ENCODE results near the gene INPP4B. TPM values are rescaled to one million over a fixed set of nuclear protein-coding genes. Genes with fewer than 3 reads are reported as not detected.

INPP4B gene
- total RNA-seq, 1 experiment from 2014 or later: 53.7 TPM

DNA sequence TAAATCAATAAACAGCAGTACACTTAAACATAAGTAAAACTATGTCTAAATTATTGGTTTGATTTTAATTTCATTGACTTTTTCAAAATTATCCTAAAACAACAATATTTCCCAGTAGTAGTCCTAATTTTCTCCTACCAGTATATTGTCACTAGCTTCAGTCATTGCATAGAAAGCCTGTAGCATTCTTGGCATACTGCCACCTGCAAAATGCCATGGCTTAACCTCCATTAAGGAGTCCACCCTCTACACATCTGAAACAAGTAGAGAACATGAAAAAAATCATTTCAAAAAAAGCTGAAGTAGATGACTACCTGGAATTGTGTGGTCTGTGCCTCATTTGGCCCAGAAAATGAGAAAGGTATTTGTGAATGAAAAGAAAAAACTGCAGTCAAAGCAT lies 348.5 kb downstream of the INPP4B start:
- Histone ChIP-seq H3K9me3 (ENCODE audit: insufficient read depth, low read depth) (no peaks in the 10 kb centered on the region), H3K4me2 (no peak overlapping the region), H3K9me2 (ENCODE audit: insufficient read depth) (no peaks in the 10 kb centered on the region), H3K27me3 (ENCODE audit: insufficient read depth, low read depth) (no peaks in the 10 kb centered on the region), H3K79me2 (ENCODE audit: low read depth) (no peaks in the 10 kb centered on the region), H2AFZ (no peak overlapping the region), H4K20me1 (ENCODE audit: insufficient read depth) (no peaks in the 10 kb centered on the region), H3K4me1 (replicated peaks; ENCODE audit: insufficient read depth) (no peaks in the 10 kb centered on the region), H3F3A (ENCODE audit: insufficient read depth, low read depth) (no peaks in the 10 kb centered on the region), H3K36me3 (ENCODE audit: low read depth) (no peaks in the 10 kb centered on the region), H3K4me3 (no peak overlapping the region), H3K27ac (no peak overlapping the region)
- no TSS peak for BruUV-seq (replicated peaks)
- ChIA-PET CTCF (no interaction called here), POLR2A (ENCODE audit: unreplicated experiment) (interaction anchor here (0.8 kb wide), 1 partner anchor 236 kb away, joined by 12 read pairs; no protein-coding TSS in a partner anchor)
- peak in 1 of 2 experiments; percentile 15 for DNase-seq
- TF ChIP-seq, protein P1, sequence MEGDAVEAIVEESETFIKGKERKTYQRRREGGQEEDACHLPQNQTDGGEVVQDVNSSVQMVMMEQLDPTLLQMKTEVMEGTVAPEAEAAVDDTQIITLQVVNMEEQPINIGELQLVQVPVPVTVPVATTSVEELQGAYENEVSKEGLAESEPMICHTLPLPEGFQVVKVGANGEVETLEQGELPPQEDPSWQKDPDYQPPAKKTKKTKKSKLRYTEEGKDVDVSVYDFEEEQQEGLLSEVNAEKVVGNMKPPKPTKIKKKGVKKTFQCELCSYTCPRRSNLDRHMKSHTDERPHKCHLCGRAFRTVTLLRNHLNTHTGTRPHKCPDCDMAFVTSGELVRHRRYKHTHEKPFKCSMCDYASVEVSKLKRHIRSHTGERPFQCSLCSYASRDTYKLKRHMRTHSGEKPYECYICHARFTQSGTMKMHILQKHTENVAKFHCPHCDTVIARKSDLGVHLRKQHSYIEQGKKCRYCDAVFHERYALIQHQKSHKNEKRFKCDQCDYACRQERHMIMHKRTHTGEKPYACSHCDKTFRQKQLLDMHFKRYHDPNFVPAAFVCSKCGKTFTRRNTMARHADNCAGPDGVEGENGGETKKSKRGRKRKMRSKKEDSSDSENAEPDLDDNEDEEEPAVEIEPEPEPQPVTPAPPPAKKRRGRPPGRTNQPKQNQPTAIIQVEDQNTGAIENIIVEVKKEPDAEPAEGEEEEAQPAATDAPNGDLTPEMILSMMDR (conservative IDR thresholded peaks at IDR 0.05): no peak
- no peak for TF ChIP-seq EZH2 (IDR thresholded peaks at IDR 0.05; ENCODE audit: low read depth)
- intact Hi-C loops (cut with micrococcal nuclease; ENCODE audit: unreplicated experiment): loop anchor here (5.0 kb wide), 1 partner anchor 40 kb away; no protein-coding TSS in a partner anchor

DNA sequence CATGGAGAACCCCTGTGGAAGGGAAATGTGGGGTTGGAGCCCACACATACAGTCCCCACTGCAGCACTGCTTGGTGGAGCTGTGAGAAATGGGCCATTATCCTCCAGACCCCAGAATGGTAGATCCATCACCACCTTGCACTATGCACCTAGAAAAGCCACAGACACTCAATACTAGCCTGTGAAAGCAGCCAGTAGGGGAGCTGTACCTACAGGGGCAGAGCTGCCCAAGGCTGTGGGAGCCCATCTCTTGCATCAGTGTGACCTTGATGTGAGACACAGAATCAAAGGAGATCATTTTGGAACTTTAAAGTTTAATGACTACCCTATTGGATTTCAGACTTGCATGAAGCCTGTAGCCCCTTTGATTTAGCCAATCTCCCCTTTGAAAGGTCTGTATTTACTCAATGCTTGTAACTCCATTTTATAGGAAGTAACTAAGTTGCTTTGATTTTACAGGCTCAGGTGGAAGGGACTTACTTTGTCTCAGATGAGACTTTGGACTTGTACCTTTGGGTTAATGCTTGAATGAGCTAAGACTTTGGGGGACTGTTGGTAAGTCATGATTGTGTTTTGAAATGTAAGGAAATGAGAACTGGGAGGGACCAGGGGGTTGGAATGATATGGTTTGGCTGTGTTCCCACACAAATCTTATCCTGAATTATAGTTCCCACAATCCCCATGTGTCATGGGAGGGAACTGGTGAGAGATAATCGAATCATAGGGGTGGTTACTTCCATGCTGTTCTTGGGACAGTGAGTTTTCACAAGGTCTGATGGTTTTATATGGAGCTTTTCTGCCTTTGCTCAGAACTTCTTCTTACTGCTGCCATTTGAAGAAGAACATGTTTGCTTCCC lies 352.6 kb downstream of the INPP4B start:
- POLR2A ChIA-PET (ENCODE audit: unreplicated experiment): no interaction called here
- TF ChIP-seq EZH2 (IDR thresholded peaks at IDR 0.05; ENCODE audit: low read depth): no peak
- TF ChIP-seq, protein P1 (conservative IDR thresholded peaks at IDR 0.05): no peak
- H2AFZ ChIP-seq: no peak overlapping the region

DNA sequence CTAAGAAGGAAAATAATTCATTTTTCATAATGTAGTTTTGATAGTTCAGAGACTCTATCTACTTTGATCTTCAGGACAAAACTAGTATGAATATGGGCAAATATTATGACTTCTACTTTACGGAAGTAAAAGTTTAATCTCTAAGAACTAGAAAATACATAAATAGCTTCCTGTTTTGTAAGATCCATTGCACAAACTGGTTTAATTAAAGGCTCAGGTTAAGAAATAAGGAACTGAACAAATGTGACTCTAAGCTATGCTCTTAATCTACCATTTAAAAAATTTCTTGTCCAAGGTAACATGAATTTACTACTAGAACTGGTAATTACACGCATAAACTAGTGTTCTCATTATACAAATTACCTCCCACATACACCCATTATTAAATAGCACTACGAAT lies 360.6 kb downstream of the INPP4B start:
- Histone ChIP-seq H3K9me2 (ENCODE audit: insufficient read depth) (no peaks in the 10 kb centered on the region), H3K79me2 (ENCODE audit: low read depth) (no peaks in the 10 kb centered on the region), H3K27me3 (ENCODE audit: insufficient read depth, low read depth) (no peaks in the 10 kb centered on the region), H3K36me3 (ENCODE audit: low read depth) (no peaks in the 10 kb centered on the region), H3K4me2 (no peak overlapping the region), H3K27ac (no peak overlapping the region), H3K9me3 (ENCODE audit: insufficient read depth, low read depth) (no peaks in the 10 kb centered on the region), H3K4me1 (replicated peaks; ENCODE audit: insufficient read depth) (peaks cover 3% of the 10 kb centered on the region), H3K4me3 (no peak overlapping the region), H4K20me1 (ENCODE audit: insufficient read depth) (no peaks in the 10 kb centered on the region), H3F3A (ENCODE audit: insufficient read depth, low read depth) (no peaks in the 10 kb centered on the region), H2AFZ (no peak overlapping the region)
- ChIA-PET CTCF (no interaction called here), POLR2A (ENCODE audit: unreplicated experiment) (no interaction called here)
- no TSS peak for BruUV-seq (replicated peaks)
- no peak for DNase-seq
- TF ChIP-seq EZH2 (IDR thresholded peaks at IDR 0.05; ENCODE audit: low read depth): no peak
- TF ChIP-seq, protein P1 (conservative IDR thresholded peaks at IDR 0.05): no peak
- intact Hi-C loops (cut with micrococcal nuclease; ENCODE audit: unreplicated experiment): no loop called here

More for the DNA sequence above, 352.6 kb downstream of the INPP4B start:
- Histone ChIP-seq H4K20me1 (ENCODE audit: insufficient read depth) (no peaks in the 10 kb centered on the region), H3K27me3 (ENCODE audit: insufficient read depth, low read depth) (no peaks in the 10 kb centered on the region), H3K27ac (no peak overlapping the region), H3K9me3 (ENCODE audit: insufficient read depth, low read depth) (no peaks in the 10 kb centered on the region), H3K4me3 (no peak overlapping the region), H3K9me2 (ENCODE audit: insufficient read depth) (no peaks in the 10 kb centered on the region), H3K4me2 (no peak overlapping the region), H3K4me1 (replicated peaks; ENCODE audit: insufficient read depth) (no peaks in the 10 kb centered on the region), H3K36me3 (ENCODE audit: low read depth) (no peaks in the 10 kb centered on the region), H3K79me2 (ENCODE audit: low read depth) (no peaks in the 10 kb centered on the region), H3F3A (ENCODE audit: insufficient read depth, low read depth) (no peaks in the 10 kb centered on the region)
- BruUV-seq (replicated peaks): no TSS peak
- intact Hi-C loops (cut with micrococcal nuclease; ENCODE audit: unreplicated experiment): no loop called here
- CTCF ChIA-PET: no interaction called here
- DNase-seq: no peak
